ENCODE data around the gene SPECC1L.

DNA sequence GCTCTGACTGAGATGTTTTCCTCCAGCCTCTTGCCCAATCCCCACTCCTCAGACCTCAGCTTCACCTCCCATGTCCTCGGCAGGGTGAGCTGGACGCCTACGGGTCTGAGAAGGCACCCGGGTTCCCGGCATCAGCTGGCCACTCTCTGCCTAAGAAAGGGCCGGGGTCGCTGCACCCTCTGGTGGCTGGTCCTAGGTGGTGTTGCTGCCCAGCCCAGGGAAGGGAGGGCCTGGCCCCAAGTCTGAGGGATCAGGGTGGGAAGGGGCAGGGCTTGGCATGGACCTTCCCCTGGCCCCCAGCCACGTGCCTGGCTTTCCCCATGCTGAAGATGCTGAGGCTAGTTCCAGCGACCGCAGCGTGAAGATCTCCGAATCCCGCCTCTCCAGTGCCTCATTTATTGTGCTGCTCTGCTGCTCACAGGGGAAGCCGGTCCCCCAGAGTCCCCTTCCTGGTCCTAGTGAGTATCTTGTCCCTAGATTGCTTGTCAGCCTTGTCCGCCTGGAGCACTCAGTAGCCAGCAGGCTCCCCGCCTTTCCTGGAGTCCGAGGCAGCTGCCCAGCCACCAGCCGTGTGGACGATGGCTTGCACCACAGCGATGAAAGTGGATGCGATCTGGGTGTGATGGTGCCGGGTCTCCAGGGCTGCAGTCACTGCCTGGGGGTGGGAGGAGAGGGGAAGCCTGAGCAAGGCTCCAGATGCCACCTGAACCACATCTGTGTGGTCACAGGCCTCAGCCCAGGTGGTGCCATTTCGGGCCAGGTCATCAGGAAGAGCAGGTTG, 22.9 kb upstream of the SPECC1L start:
- TF ChIP-seq POLR2AphosphoS5 (IDR thresholded peaks at IDR 0.05), result peak; percentile 78 to 89
- TF ChIP-seq, protein P1, sequence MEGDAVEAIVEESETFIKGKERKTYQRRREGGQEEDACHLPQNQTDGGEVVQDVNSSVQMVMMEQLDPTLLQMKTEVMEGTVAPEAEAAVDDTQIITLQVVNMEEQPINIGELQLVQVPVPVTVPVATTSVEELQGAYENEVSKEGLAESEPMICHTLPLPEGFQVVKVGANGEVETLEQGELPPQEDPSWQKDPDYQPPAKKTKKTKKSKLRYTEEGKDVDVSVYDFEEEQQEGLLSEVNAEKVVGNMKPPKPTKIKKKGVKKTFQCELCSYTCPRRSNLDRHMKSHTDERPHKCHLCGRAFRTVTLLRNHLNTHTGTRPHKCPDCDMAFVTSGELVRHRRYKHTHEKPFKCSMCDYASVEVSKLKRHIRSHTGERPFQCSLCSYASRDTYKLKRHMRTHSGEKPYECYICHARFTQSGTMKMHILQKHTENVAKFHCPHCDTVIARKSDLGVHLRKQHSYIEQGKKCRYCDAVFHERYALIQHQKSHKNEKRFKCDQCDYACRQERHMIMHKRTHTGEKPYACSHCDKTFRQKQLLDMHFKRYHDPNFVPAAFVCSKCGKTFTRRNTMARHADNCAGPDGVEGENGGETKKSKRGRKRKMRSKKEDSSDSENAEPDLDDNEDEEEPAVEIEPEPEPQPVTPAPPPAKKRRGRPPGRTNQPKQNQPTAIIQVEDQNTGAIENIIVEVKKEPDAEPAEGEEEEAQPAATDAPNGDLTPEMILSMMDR (IDR thresholded peaks at IDR 0.05), result peak; percentile 85 to 99 (median 97)

Data from upper lobe of left lung (tissue), 4 donors.